Type B pancreatic cell (in vitro differentiated cells): ENCODE measurements around the gene GBF1. TPM values are rescaled to one million over a fixed set of nuclear protein-coding genes. Genes with fewer than 3 reads are reported as not detected.
A peak's percentile ranks its signal among the peaks of the same experiment; 100 is the strongest.

Source experiments
- DNase-seq: peaks from one replicate; pipeline ENCODE4 v3.0.0; 2021; ENCODE audit warnings: mixed read lengths; ENCODE audit not compliant: unreplicated experiment; ENCODE audit errors: extremely low spot score
- H3K27ac Mint-ChIP-seq: 2 replicates; pipeline ENCODE4 v1.8.0; 2021; ENCODE audit warnings: mild to moderate bottlenecking, mixed read lengths
- H3K27me3 Mint-ChIP-seq: 2 replicates; pipeline ENCODE4 v1.8.0; 2021; ENCODE audit warnings: mixed read lengths
- H3K36me3 Mint-ChIP-seq: 2 replicates; pipeline ENCODE4 v1.8.0; 2021; ENCODE audit warnings: mixed read lengths
- H3K4me1 Mint-ChIP-seq: one replicate; pipeline ENCODE4 v1.8.0; 2021; ENCODE audit warnings: mixed read lengths; ENCODE audit not compliant: unreplicated experiment
- H3K4me3 Mint-ChIP-seq: 2 replicates; pipeline ENCODE4 v1.8.0; 2021; ENCODE audit warnings: mild to moderate bottlenecking, mixed read lengths
- H3K9me3 Mint-ChIP-seq: 2 replicates; pipeline ENCODE4 v1.8.0; 2021; ENCODE audit warnings: mixed read lengths
- total RNA-seq: library from RNA; stranded (reverse); gene quantifications from 2 replicates; pipeline ENCODE4 v1.2.1, GENCODE V29; 2021; ENCODE audit warnings: low replicate concordance
- TF ChIP-seq, protein P1 (sequence below): fragments of 200-600 bp; sonication (generic); conservative IDR thresholded peaks from 2 replicates; pipeline ENCODE4 v1.5.0; 2021; ENCODE audit warnings: antibody characterized with exemption, mild to moderate bottlenecking

The GBF1 gene
- total RNA-seq, 1 donor from 2014 or later = 48.7 TPM

DNA sequence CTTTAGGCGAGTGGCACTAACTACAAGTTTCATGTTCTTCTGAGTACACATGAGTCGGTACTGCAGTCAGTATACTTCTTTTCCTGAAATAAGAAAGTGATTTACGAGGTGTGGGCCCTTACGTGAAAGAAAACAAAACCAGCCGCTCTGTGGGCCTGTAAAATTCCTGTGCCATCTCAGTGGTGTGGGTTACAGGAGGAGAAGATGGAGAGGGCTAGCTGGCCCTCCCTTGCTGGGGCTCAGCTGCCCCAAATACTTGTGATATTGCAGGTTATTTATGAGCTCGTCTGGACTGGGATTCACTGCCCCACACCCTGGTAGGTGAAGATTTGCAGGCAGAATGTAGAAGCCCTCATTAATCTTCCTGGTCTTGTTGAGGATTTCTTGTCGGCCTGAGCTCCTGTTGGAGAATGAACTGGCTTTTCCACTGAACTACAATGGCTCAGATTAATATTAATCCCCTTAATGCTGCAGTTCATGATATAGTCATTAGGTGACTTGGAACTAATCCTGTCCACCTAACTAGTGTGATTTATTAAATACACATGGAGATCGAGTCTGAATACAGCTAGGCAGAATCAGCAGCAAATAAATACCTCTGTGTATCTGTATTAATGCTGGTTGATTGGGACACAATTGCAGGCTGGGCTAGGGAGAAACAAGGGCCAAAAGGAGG lies 68.0 kb downstream of the GBF1 start:
- H3K27ac Mint-ChIP-seq = peak overlapping the region; percentile 45
- H3K4me3 Mint-ChIP-seq = peak overlapping the region; percentile 29
- H3K36me3 Mint-ChIP-seq = peaks cover 4% of the 10 kb centered on the region
- TF ChIP-seq, protein P1, sequence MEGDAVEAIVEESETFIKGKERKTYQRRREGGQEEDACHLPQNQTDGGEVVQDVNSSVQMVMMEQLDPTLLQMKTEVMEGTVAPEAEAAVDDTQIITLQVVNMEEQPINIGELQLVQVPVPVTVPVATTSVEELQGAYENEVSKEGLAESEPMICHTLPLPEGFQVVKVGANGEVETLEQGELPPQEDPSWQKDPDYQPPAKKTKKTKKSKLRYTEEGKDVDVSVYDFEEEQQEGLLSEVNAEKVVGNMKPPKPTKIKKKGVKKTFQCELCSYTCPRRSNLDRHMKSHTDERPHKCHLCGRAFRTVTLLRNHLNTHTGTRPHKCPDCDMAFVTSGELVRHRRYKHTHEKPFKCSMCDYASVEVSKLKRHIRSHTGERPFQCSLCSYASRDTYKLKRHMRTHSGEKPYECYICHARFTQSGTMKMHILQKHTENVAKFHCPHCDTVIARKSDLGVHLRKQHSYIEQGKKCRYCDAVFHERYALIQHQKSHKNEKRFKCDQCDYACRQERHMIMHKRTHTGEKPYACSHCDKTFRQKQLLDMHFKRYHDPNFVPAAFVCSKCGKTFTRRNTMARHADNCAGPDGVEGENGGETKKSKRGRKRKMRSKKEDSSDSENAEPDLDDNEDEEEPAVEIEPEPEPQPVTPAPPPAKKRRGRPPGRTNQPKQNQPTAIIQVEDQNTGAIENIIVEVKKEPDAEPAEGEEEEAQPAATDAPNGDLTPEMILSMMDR = no peak
- peaks cover 46% of the 10 kb centered on the region for H3K4me1 Mint-ChIP-seq
- DNase-seq = no peak
- H3K9me3 Mint-ChIP-seq = no peaks in the 10 kb centered on the region
- no peaks in the 10 kb centered on the region for H3K27me3 Mint-ChIP-seq

GRCh38 chr10:102314801-102315200 lies 69.5 kb downstream of the GBF1 start:
- Mint-ChIP-seq H3K27me3 (no peaks in the 10 kb centered on the region), H3K4me3 (no peak overlapping the region), H3K36me3 (peaks cover 4% of the 10 kb centered on the region), H3K27ac (no peak overlapping the region), H3K9me3 (no peaks in the 10 kb centered on the region), H3K4me1 (peaks cover 40% of the 10 kb centered on the region)
- TF ChIP-seq, protein P1 = no peak
- no peak for DNase-seq

- H3K36me3 Mint-ChIP-seq = peaks cover 4% of the 10 kb centered on the region
- TF ChIP-seq, protein P1 = no peak
- no peak for DNase-seq
- no peak overlapping the region for H3K27ac Mint-ChIP-seq
- H3K9me3 Mint-ChIP-seq = no peaks in the 10 kb centered on the region
- H3K27me3 Mint-ChIP-seq = no peaks in the 10 kb centered on the region
- peaks cover 24% of the 10 kb centered on the region for H3K4me1 Mint-ChIP-seq
- H3K4me3 Mint-ChIP-seq = no peak overlapping the region
Observed at GRCh38 chr10:102316421-102316820, 71.1 kb downstream of the GBF1 start.

DNA sequence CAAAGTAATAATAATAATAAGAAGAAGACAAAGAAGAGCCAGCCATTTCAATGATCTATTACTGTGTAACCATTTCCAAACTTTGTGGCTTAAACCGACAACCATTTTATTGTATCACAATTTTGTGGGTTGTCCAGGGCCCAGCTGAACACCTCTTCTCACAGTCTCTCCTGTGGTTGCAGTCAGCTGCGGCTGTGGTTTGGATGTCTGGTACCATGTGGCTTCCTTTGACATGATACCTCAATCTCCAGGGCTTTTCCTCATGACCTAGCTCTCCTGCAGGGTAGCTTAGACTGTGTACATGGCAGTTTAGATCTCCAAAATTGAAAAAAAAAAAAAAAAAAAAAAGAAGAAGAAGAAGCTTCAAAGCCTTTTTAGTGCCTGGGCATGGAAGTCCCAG lies 77.6 kb downstream of the GBF1 start:
- no peaks in the 10 kb centered on the region for H3K9me3 Mint-ChIP-seq
- no peak overlapping the region for H3K27ac Mint-ChIP-seq
- no peaks in the 10 kb centered on the region for H3K4me1 Mint-ChIP-seq
- DNase-seq = no peak
- TF ChIP-seq, protein P1 = no peak
- H3K27me3 Mint-ChIP-seq = no peaks in the 10 kb centered on the region
- no peak overlapping the region for H3K4me3 Mint-ChIP-seq
- no peaks in the 10 kb centered on the region for H3K36me3 Mint-ChIP-seq

DNA sequence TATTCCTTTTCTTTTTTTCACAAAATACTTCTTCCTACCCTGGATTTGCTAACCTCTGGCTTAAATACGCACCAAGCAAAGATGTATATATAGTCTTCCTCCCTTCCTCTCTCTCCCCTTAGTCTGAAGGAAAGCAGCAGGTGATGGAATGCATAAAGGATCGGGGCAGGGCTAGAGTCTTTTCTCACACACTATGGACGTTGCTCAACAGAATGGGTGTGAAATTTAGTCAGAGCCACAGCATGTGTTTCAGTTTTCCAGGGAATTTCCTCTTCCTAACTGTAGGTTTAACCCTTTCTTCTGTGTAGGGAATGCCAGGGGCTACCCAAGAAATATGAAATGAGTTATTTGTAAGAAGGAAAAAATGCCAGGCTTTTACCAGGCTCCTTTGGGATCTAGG lies 78.7 kb downstream of the GBF1 start:
- Mint-ChIP-seq H3K9me3 (no peaks in the 10 kb centered on the region), H3K27ac (no peak overlapping the region), H3K4me3 (no peak overlapping the region), H3K27me3 (no peaks in the 10 kb centered on the region), H3K36me3 (no peaks in the 10 kb centered on the region), H3K4me1 (peaks cover 5% of the 10 kb centered on the region)
- no peak for DNase-seq
- TF ChIP-seq, protein P1 = no peak

GRCh38 chr10:102326031-102326430 lies 80.7 kb downstream of the GBF1 start:
- Mint-ChIP-seq H3K27ac (no peak overlapping the region), H3K36me3 (peaks cover 4% of the 10 kb centered on the region), H3K4me3 (no peak overlapping the region), H3K27me3 (no peaks in the 10 kb centered on the region), H3K4me1 (peaks cover 7% of the 10 kb centered on the region), H3K9me3 (no peaks in the 10 kb centered on the region)
- DNase-seq = no peak
- TF ChIP-seq, protein P1 = no peak
